Medulla oblongata (tissue), 1 donor: ENCODE measurements around the gene PSPC1.
"Not testable (repeated sequence)": the region's sequence is repeated elsewhere in the genome, so short reads cannot be mapped to it uniquely, and the experiment has no call there.

Experiments
- DNase-seq: peaks from one replicate; pipeline ENCODE4 v3.0.0-alpha.2; 2015; ENCODE audit errors: extremely low spot score

Gene PSPC1

GRCh38 chr13:19764237-19764636, 18.5 kb downstream of the PSPC1 start:
- DNase-seq, result no peak

- DNase-seq, result no peak
Measured at GRCh38 chr13:19763618-19764017, 19.1 kb downstream of the PSPC1 start.

- DNase-seq, result no peak
Measured at GRCh38 chr13:19759669-19760068, 23.1 kb downstream of the PSPC1 start.

- no peak for DNase-seq
Measured at GRCh38 chr13:19742643-19743042, 40.1 kb downstream of the PSPC1 start.

GRCh38 chr13:19737844-19738557, 44.7 kb downstream of the PSPC1 start:
- DNase-seq, result no peak

- no peak for DNase-seq
Measured at GRCh38 chr13:19726611-19727010, 56.1 kb downstream of the PSPC1 start.

GRCh38 chr13:19725320-19725719, 57.4 kb downstream of the PSPC1 start:
- DNase-seq, result no peak

- DNase-seq, result no peak
Measured at GRCh38 chr13:19720039-19720438, 62.7 kb downstream of the PSPC1 start.

- no peak for DNase-seq
Measured at GRCh38 chr13:19713186-19713965, 69.4 kb downstream of the PSPC1 start.

GRCh38 chr13:19709782-19710181, 73.0 kb downstream of the PSPC1 start:
- DNase-seq, result not testable (repeated sequence)

GRCh38 chr13:19709039-19709438, 73.7 kb downstream of the PSPC1 start:
- not testable (repeated sequence) for DNase-seq

- DNase-seq, result not testable (repeated sequence)
Measured at GRCh38 chr13:19704256-19704655, 78.5 kb downstream of the PSPC1 start.

- not testable (repeated sequence) for DNase-seq
Measured at GRCh38 chr13:19701619-19702018, 81.1 kb downstream of the PSPC1 start.

GRCh38 chr13:19700963-19701362, 81.8 kb downstream of the PSPC1 start:
- DNase-seq, result not testable (repeated sequence)

- no peak for DNase-seq
Measured at GRCh38 chr13:19695829-19696228, 86.9 kb downstream of the PSPC1 start.

- DNase-seq, result no peak
Measured at GRCh38 chr13:19695428-19695827, 87.3 kb downstream of the PSPC1 start.

- DNase-seq, result not testable (repeated sequence)
Measured at GRCh38 chr13:19691447-19691846, 91.3 kb downstream of the PSPC1 start.

- no peak for DNase-seq
Measured at GRCh38 chr13:19685437-19685836, 97.3 kb downstream of the PSPC1 start.

- no peak for DNase-seq
Measured at GRCh38 chr13:19685034-19685433, 97.7 kb downstream of the PSPC1 start.

GRCh38 chr13:19681517-19681916, 101.2 kb downstream of the PSPC1 start:
- DNase-seq, result no peak

GRCh38 chr13:19680751-19681150, 102.0 kb downstream of the PSPC1 start:
- no peak for DNase-seq

GRCh38 chr13:19676168-19676567, 106.6 kb downstream of the PSPC1 start:
- DNase-seq, result no peak

- DNase-seq, result no peak
Measured at GRCh38 chr13:19674898-19675297, 107.8 kb downstream of the PSPC1 start.
